Activated naive CD4-positive, alpha-beta T cell treated with anti-CD3 and anti-CD28 coated beads, Interleukin-2, amount 50 U/mL, for 24 hours (primary cell): ENCODE measurements around the gene NDUFS2.
A peak's percentile ranks its signal among the peaks of the same experiment; 100 is the strongest.

ENCODE experiments used
- H3K27ac Mint-ChIP-seq: one replicate; pipeline ENCODE4 v1.8.0; 2021; ENCODE audit warnings: mild to moderate bottlenecking, mixed read lengths
- H3K27me3 Mint-ChIP-seq: one replicate; pipeline ENCODE4 v1.8.0; 2021; ENCODE audit warnings: mixed read lengths
- H3K36me3 Mint-ChIP-seq: one replicate; pipeline ENCODE4 v1.8.0; 2021; ENCODE audit warnings: mixed read lengths
- H3K4me1 Mint-ChIP-seq: one replicate; pipeline ENCODE4 v1.8.0; 2021; ENCODE audit warnings: mixed read lengths
- H3K4me3 Mint-ChIP-seq: one replicate; pipeline ENCODE4 v1.8.0; 2021; ENCODE audit warnings: mild to moderate bottlenecking, mixed read lengths
- H3K9me3 Mint-ChIP-seq: one replicate; pipeline ENCODE4 v1.8.0; 2021; ENCODE audit warnings: mixed read lengths

The NDUFS2 gene

GRCh38 chr1:161197560-161198193 lies 4.5 kb upstream of the NDUFS2 start:
- Mint-ChIP-seq H3K36me3 (peaks cover 2% of the 10 kb centered on the region), H3K4me3 (no peak overlapping the region), H3K27ac (no peak overlapping the region), H3K27me3 (no peaks in the 10 kb centered on the region), H3K9me3 (no peaks in the 10 kb centered on the region), H3K4me1 (peaks cover 60% of the 10 kb centered on the region)

- H3K4me1 Mint-ChIP-seq: peaks cover 58% of the 10 kb centered on the region
- no peak overlapping the region for H3K27ac Mint-ChIP-seq
- no peaks in the 10 kb centered on the region for H3K9me3 Mint-ChIP-seq
- H3K4me3 Mint-ChIP-seq: no peak overlapping the region
- no peaks in the 10 kb centered on the region for H3K27me3 Mint-ChIP-seq
- H3K36me3 Mint-ChIP-seq: peaks cover 2% of the 10 kb centered on the region
These were observed 3.8 kb upstream of the NDUFS2 start for GRCh38 chr1:161198194-161198896.

GRCh38 chr1:161198897-161199431 lies 3.2 kb upstream of the NDUFS2 start, which contains the start of gene ADAMTS4:
Gene ADAMTS4 (minus strand): TSS chr1:161199054. CDS start chr1:161198627, 427 bp downstream.
- Mint-ChIP-seq H3K4me3 (peak within 1 kb of the TSS; percentile 2), H3K27me3 (no peaks in the 10 kb centered on the region), H3K4me1 (peaks cover 64% of the 10 kb centered on the region), H3K36me3 (peaks cover 5% of the 10 kb centered on the region), H3K27ac (peak within 1 kb of the TSS; percentile 56), H3K9me3 (no peaks in the 10 kb centered on the region)

- no peaks in the 10 kb centered on the region for H3K27me3 Mint-ChIP-seq
- peak overlapping the region; percentile 2 for H3K4me3 Mint-ChIP-seq
- no peaks in the 10 kb centered on the region for H3K9me3 Mint-ChIP-seq
- H3K36me3 Mint-ChIP-seq: peaks cover 12% of the 10 kb centered on the region
- peak overlapping the region; percentile 95 for H3K27ac Mint-ChIP-seq
- H3K4me1 Mint-ChIP-seq: peaks cover 68% of the 10 kb centered on the region
These were observed 2.5 kb upstream of the NDUFS2 start for GRCh38 chr1:161199506-161200139.

GRCh38 chr1:161200421-161200991 lies 1.7 kb upstream of the NDUFS2 start:
- H3K27me3 Mint-ChIP-seq: no peaks in the 10 kb centered on the region
- peaks cover 15% of the 10 kb centered on the region for H3K36me3 Mint-ChIP-seq
- peaks cover 66% of the 10 kb centered on the region for H3K4me1 Mint-ChIP-seq
- no peaks in the 10 kb centered on the region for H3K9me3 Mint-ChIP-seq
- peak overlapping the region; percentile 64 for H3K4me3 Mint-ChIP-seq
- peak overlapping the region; percentile 95 for H3K27ac Mint-ChIP-seq

- Mint-ChIP-seq H3K27ac (peak overlapping the region; percentile 98), H3K4me1 (peaks cover 67% of the 10 kb centered on the region), H3K27me3 (no peaks in the 10 kb centered on the region), H3K4me3 (peak overlapping the region; percentile 95), H3K36me3 (peaks cover 17% of the 10 kb centered on the region), H3K9me3 (no peaks in the 10 kb centered on the region)
These were observed 953 bp upstream of the NDUFS2 start for GRCh38 chr1:161200992-161201835.

GRCh38 chr1:161206411-161207140 lies 4.4 kb downstream of the NDUFS2 start:
- H3K4me1 Mint-ChIP-seq: peaks cover 63% of the 10 kb centered on the region
- peaks cover 33% of the 10 kb centered on the region for H3K36me3 Mint-ChIP-seq

GRCh38 chr1:161207173-161207572 lies 5.0 kb downstream of the NDUFS2 start:
- Mint-ChIP-seq H3K36me3 (peaks cover 34% of the 10 kb centered on the region), H3K4me1 (peaks cover 57% of the 10 kb centered on the region), H3K9me3 (no peaks in the 10 kb centered on the region), H3K27ac (no peak overlapping the region), H3K27me3 (no peaks in the 10 kb centered on the region), H3K4me3 (no peak overlapping the region)

More at GRCh38 chr1:161206411-161207140, 4.4 kb downstream of the NDUFS2 start:
- Mint-ChIP-seq H3K9me3 (no peaks in the 10 kb centered on the region), H3K27ac (peak overlapping the region; percentile 80), H3K27me3 (no peaks in the 10 kb centered on the region), H3K4me3 (peak overlapping the region; percentile 23)

GRCh38 chr1:161209790-161210409 lies 7.7 kb downstream of the NDUFS2 start:
- H3K4me3 Mint-ChIP-seq: no peak overlapping the region
- H3K9me3 Mint-ChIP-seq: no peaks in the 10 kb centered on the region
- no peaks in the 10 kb centered on the region for H3K27me3 Mint-ChIP-seq
- H3K27ac Mint-ChIP-seq: no peak overlapping the region
- H3K36me3 Mint-ChIP-seq: peaks cover 35% of the 10 kb centered on the region
- H3K4me1 Mint-ChIP-seq: peaks cover 43% of the 10 kb centered on the region

- Mint-ChIP-seq H3K9me3 (no peaks in the 10 kb centered on the region), H3K36me3 (peaks cover 26% of the 10 kb centered on the region), H3K4me3 (no peak overlapping the region), H3K27ac (no peak overlapping the region), H3K27me3 (no peaks in the 10 kb centered on the region), H3K4me1 (peaks cover 50% of the 10 kb centered on the region)
These were observed 12.2 kb downstream of the NDUFS2 start for GRCh38 chr1:161214369-161214768.

- Mint-ChIP-seq H3K4me3 (peak within 1 kb of the TSS; percentile 66), H3K27ac (peak within 1 kb of the TSS; percentile 65), H3K9me3 (no peaks in the 10 kb centered on the region), H3K36me3 (peaks cover 19% of the 10 kb centered on the region), H3K27me3 (no peaks in the 10 kb centered on the region), H3K4me1 (peaks cover 50% of the 10 kb centered on the region)
These were observed 12.9 kb downstream of the NDUFS2 start, which contains the start of gene FCER1G for GRCh38 chr1:161215076-161215475. Gene FCER1G (plus strand): TSS chr1:161215295. CDS start chr1:161215322, 27 bp downstream.

- H3K4me3 Mint-ChIP-seq: peak overlapping the region; percentile 71
These were observed 15.0 kb downstream of the NDUFS2 start for GRCh38 chr1:161216945-161217712.

GRCh38 chr1:161217831-161218230 lies 15.7 kb downstream of the NDUFS2 start:
- Mint-ChIP-seq H3K27ac (peak overlapping the region; percentile 83), H3K9me3 (no peaks in the 10 kb centered on the region), H3K27me3 (no peaks in the 10 kb centered on the region), H3K4me3 (no peak overlapping the region), H3K36me3 (peaks cover 15% of the 10 kb centered on the region), H3K4me1 (peaks cover 62% of the 10 kb centered on the region)

More at GRCh38 chr1:161216945-161217712, 15.0 kb downstream of the NDUFS2 start:
- H3K27me3 Mint-ChIP-seq: no peaks in the 10 kb centered on the region
- H3K4me1 Mint-ChIP-seq: peaks cover 60% of the 10 kb centered on the region
- H3K27ac Mint-ChIP-seq: peak overlapping the region; percentile 2
- H3K9me3 Mint-ChIP-seq: no peaks in the 10 kb centered on the region
- peaks cover 15% of the 10 kb centered on the region for H3K36me3 Mint-ChIP-seq
